Suprapubic skin (tissue), 4 donors: ENCODE data around the gene DBI.

Experiments
- CTCF ChIP-seq, 2 donors: fragments of 200-600 bp in 1 of 2; fragments of 450-650 bp in 1 of 2; sonication (generic) in 1 of 2; IDR thresholded peaks; one replicate each; pipeline ENCODE4 v1.5.1; 2016 to 2019; ENCODE audit warnings: antibody characterized with exemption in 2 of 2, mild to moderate bottlenecking in 1 of 2, moderate library complexity in 1 of 2
- EP300 ChIP-seq: sonication (generic); formaldehyde crosslinking; IDR thresholded peaks from one replicate; pipeline ENCODE4 v1.6.1; 2017; ENCODE audit warnings: antibody characterized with exemption
- POLR2A ChIP-seq, 2 donors: fragments of 450-650 bp; IDR thresholded peaks; one replicate each; pipeline ENCODE4 v1.6.1; 2017; ENCODE audit warnings: antibody characterized with exemption in 2 of 2, mild to moderate bottlenecking in 2 of 2, moderate library complexity in 2 of 2
- POLR2AphosphoS5 ChIP-seq, 3 donors: sonication (generic); formaldehyde crosslinking; IDR thresholded peaks; one replicate each; pipeline ENCODE4 v1.6.1; 2017; ENCODE audit warnings: antibody characterized with exemption in 3 of 3

- TF ChIP-seq POLR2A (IDR thresholded peaks at IDR 0.05) (no peak), POLR2AphosphoS5 (IDR thresholded peaks at IDR 0.05) (no peak), CTCF (IDR thresholded peaks at IDR 0.05) (no peak), EP300 (no peak)
Measured at GRCh38 chr2:119364798-119365197, 2.0 kb upstream of the DBI start.
